Lung (tissue), 12 donors: ENCODE measurements around the gene SPATS2L. TPM values are rescaled to one million over a fixed set of nuclear protein-coding genes. Genes with fewer than 3 reads are reported as not detected.

Source experiments
- ATAC-seq: fragments of 200-7000 bp; cut with Tn5 transposase; one replicate; pipeline ENCODE4 v1.9.1; 2020; ENCODE audit warnings: moderate number of reproducible peaks; ENCODE audit not compliant: insufficient read depth, low FRiP score
- DNase-seq, 3 donors: peaks; one replicate each; pipeline ENCODE4 v3.0.0-alpha.2; 2013 to 2017
- H3K27ac ChIP-seq, 2 donors: one replicate each; pipeline ENCODE4 v1.5.1; 2013; ENCODE audit warnings: mild to moderate bottlenecking in 2 of 2, moderate library complexity in 2 of 2, control low read depth in 1 of 2, inconsistent platforms in 1 of 2, low read depth in 1 of 2, low read length in 1 of 2
- H3K27me3 ChIP-seq, 3 donors: one replicate each; pipeline ENCODE4 v1.5.1; 2013; ENCODE audit warnings: low read length in 2 of 3; ENCODE audit not compliant: control insufficient read depth in 3 of 3, insufficient read depth in 3 of 3
- H3K36me3 ChIP-seq, 4 donors: one replicate each; pipeline ENCODE4 v1.5.1; 2013; ENCODE audit warnings: low read length in 4 of 4, mild to moderate bottlenecking in 1 of 4, moderate library complexity in 1 of 4; ENCODE audit not compliant: control insufficient read depth in 4 of 4, insufficient read depth in 4 of 4
- H3K4me1 ChIP-seq, 5 donors: one replicate each; pipeline ENCODE4 v1.5.1; 2013; ENCODE audit warnings: low read length in 5 of 5, mild to moderate bottlenecking in 2 of 5, moderate library complexity in 1 of 5; ENCODE audit not compliant: control insufficient read depth in 5 of 5, insufficient read depth in 5 of 5
- H3K4me3 ChIP-seq: one replicate; pipeline ENCODE4 v1.5.1; 2013; ENCODE audit warnings: mild to moderate bottlenecking, control low read depth, moderate library complexity
- H3K9ac ChIP-seq, 2 donors: one replicate each; pipeline ENCODE4 v1.5.1; 2013; ENCODE audit warnings: low read length in 2 of 2, control low read depth in 1 of 2; ENCODE audit not compliant: insufficient read depth in 1 of 2
- H3K9me3 ChIP-seq, 4 donors: one replicate each; pipeline ENCODE4 v1.5.1; 2013; ENCODE audit warnings: low read length in 3 of 4, mild to moderate bottlenecking in 1 of 4, moderate library complexity in 1 of 4; ENCODE audit not compliant: control insufficient read depth in 4 of 4, insufficient read depth in 3 of 4
- WGBS, 2 donors: extraction: QIAGEN DNeasy Blood & Tissue Kit; methylation state at CpG; one replicate each; pipeline ENCODE4 v1.1.7; 2013; 5-methylcytosine and 5-hydroxymethylcytosine counted together
- polyA plus RNA-seq, 2 donors: library from polyadenylated mRNA; stranded (reverse); fragments of 200-250 nt; gene quantifications; one replicate each; pipeline ENCODE4 v1.2.1, GENCODE V29; 2013
- total RNA-seq, 2 donors: library from RNA; depleted of rRNA in 1 of 2; stranded (reverse); fragments of >200 nt in 1 of 2; gene quantifications; one replicate each; pipeline ENCODE4 v1.2.1, GENCODE V29; 2014 to 2021
- TF ChIP-seq, protein P1 (sequence below): IDR thresholded peaks from 2 replicates; pipeline ENCODE4 v1.5.1; 2012; ENCODE audit warnings: mild to moderate bottlenecking; ENCODE audit errors: control extremely low read depth, extremely low read depth
- donor health status: control.
- donor health status: control.
- donor health status: Bipolar disorder and iron deficiency.
- donor health status: healthy.
- donor health status: DM: yes; HTN: yes; CAD: no.

SPATS2L gene
- total and polyA plus RNA-seq, 4 donors = 30.5 to 96.8 (median 57.2) TPM

DNA sequence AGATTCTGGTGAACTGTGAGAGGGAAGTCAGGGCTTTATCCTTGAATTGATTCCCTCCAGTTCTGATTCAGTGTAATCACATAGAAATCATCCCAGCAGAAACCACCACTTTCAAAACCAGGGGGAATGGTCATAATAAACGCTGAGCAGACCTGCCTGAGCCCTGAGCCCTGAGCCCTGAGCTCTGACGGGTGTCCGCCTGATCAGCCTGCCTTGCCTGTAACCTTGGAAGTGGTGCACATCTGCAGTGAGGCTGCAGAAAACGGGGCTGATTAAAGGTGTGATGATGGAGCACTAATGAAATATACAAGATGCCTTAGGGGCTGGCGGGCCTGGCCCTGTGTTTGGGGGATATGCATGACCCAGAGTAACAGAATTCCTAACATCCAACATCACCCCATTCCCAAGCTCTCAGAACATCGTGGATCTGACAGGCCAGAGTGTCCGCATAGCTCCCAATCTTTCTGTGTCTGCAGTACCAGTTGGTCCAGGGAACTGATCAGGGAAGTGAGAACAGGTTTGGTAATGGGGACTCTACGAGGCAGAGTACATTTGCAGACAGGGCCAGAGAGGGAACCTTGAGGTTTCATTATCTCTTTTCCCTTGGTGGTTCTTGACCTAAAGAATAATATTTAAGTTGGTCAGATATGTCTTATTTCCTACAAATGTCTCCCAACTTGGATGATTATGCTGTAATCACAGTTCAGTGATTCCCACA, 165.6 kb downstream of the SPATS2L start:
- DNase-seq (no peak), ATAC-seq (no peak)
- Histone ChIP-seq H3K4me1 (peaks cover 0 to 15% (median 3%) of the 10 kb centered on the region in 5 donors), H3K9ac (no peak overlapping the region), H3K27ac (no peak overlapping the region), H3K4me3 (no peak overlapping the region), H3K9me3 (no peaks in the 10 kb centered on the region), H3K36me3 (peaks cover 7 to 32% (median 26%) of the 10 kb centered on the region in 4 donors), H3K27me3 (no peaks in the 10 kb centered on the region)
- TF ChIP-seq, protein P1, sequence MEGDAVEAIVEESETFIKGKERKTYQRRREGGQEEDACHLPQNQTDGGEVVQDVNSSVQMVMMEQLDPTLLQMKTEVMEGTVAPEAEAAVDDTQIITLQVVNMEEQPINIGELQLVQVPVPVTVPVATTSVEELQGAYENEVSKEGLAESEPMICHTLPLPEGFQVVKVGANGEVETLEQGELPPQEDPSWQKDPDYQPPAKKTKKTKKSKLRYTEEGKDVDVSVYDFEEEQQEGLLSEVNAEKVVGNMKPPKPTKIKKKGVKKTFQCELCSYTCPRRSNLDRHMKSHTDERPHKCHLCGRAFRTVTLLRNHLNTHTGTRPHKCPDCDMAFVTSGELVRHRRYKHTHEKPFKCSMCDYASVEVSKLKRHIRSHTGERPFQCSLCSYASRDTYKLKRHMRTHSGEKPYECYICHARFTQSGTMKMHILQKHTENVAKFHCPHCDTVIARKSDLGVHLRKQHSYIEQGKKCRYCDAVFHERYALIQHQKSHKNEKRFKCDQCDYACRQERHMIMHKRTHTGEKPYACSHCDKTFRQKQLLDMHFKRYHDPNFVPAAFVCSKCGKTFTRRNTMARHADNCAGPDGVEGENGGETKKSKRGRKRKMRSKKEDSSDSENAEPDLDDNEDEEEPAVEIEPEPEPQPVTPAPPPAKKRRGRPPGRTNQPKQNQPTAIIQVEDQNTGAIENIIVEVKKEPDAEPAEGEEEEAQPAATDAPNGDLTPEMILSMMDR = no peak
- WGBS, 2 donors = 91 to 94% methylated on average over 8 of the region's 8 CpGs

DNA sequence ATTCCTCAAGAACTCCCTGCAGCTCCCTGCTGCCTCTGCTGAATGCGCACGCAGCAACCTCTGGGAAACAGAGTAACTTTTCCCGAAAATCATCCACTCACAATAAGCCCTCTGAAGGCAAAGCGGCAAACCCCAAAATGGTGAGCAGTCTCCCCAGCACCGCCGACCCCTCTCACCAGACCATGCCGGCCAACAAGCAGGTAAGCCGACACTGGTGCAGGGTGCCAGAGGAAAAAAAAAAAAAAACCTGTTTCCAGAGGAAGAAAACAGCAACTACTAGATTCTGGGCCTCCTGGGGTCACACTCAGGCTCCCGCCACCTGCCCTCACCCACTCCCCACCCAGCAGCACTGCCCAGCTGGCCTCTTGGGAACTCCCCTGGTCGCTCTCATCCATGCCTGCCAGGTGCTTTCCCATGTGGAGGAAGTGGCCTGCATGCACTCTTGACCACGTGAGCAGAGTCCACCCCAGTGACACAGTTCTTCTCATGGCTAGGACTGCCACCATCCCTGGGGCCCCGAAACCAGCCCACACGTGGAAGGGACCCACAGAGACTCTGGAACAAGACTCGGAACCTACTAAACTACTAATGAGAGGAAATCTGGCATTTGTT, 166.5 kb downstream of the SPATS2L start:
- H3K4me1 ChIP-seq = peaks cover 0 to 6% (median 0%) of the 10 kb centered on the region in 5 donors
- no peak overlapping the region for H3K4me3 ChIP-seq
- H3K9me3 ChIP-seq = no peaks in the 10 kb centered on the region
- H3K36me3 ChIP-seq = peaks cover 7 to 31% (median 25%) of the 10 kb centered on the region in 4 donors
- no peak overlapping the region for H3K9ac ChIP-seq
- TF ChIP-seq, protein P1 = no peak
- DNase-seq (no peak), ATAC-seq (no peak)
- WGBS, 2 donors = 92 to 93% methylated on average over 14 of the region's 14 CpGs
- no peak overlapping the region for H3K27ac ChIP-seq
- H3K27me3 ChIP-seq = no peaks in the 10 kb centered on the region

DNA sequence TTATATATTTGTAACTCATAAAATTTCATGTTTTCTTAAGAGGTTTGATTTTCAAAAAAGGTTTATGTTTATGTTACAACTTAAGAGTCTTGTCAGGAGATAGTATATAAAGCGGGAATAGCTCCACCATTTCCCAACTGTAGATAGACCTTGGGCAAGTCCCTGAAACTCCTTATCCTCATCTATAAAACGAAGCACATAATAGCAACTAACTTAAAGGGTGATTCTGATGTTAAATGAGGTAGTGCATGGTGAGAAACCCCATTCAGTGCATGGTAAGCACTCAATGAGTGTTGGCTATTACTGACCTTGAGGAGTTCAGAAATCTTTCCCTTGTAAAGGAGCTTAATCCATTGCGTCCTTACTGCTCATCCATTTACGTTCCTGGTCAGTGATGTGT, 169.3 kb downstream of the SPATS2L start:
- no peak for ATAC-seq
- 97 to 98% methylated on average over 4 of the region's 4 CpGs for WGBS, 2 donors

More for the DNA sequence above, 169.3 kb downstream of the SPATS2L start:
- Histone ChIP-seq H3K4me1 (peaks cover 0 to 8% (median 0%) of the 10 kb centered on the region in 5 donors), H3K4me3 (no peak overlapping the region), H3K9ac (no peak overlapping the region), H3K9me3 (no peaks in the 10 kb centered on the region), H3K27me3 (no peaks in the 10 kb centered on the region), H3K27ac (no peak overlapping the region), H3K36me3 (peaks cover 0 to 22% (median 16%) of the 10 kb centered on the region in 4 donors)
- DNase-seq = no peak
- TF ChIP-seq, protein P1 = no peak
